ENCODE results near the gene HSPA12B. TPM values are rescaled to one million over a fixed set of nuclear protein-coding genes. Genes with fewer than 3 reads are reported as not detected.

HSPA12B gene
- total RNA-seq, 4 donors from 2014 or later = 7.3 to 19.4 (median 13.1) TPM

DNA sequence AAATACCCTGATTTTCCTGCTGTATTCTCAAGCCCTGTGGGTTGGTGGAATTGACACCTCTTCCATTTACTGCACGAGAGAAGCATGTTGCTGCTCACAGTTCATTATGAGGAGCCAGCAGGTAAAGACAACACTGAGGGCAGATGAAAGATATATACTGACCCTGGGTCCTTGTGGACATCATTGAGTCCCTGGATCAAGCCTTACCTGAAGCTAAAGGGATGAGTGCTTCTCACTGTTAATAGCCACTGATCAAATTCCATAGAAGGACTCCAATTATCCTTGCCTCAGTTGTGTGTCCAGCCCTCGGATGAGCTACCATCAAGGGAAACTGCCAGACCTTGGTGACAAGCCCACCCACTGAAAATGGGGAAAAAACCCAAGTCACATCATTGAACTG lies 12.4 kb upstream of the HSPA12B start:
- no peaks in the 10 kb centered on the region for H3K4me1 ChIP-seq
- intact Hi-C loops (cut with DNase I) = no loop called here
- no peaks in the 10 kb centered on the region for H3K36me3 ChIP-seq
- no peak overlapping the region for H3K27ac ChIP-seq
- H3K4me3 ChIP-seq (replicated peaks in 1 of 3) = no peak overlapping the region
- no peaks in the 10 kb centered on the region for H3K9me3 ChIP-seq
- no peaks in the 10 kb centered on the region for H3K27me3 ChIP-seq
- no peak for DNase-seq
- 70 to 82% methylated on average over 2 of the region's 2 CpGs for WGBS, 2 donors
- no peak for TF ChIP-seq POLR2A (IDR thresholded peaks at IDR 0.05)
- TF ChIP-seq, protein P1, sequence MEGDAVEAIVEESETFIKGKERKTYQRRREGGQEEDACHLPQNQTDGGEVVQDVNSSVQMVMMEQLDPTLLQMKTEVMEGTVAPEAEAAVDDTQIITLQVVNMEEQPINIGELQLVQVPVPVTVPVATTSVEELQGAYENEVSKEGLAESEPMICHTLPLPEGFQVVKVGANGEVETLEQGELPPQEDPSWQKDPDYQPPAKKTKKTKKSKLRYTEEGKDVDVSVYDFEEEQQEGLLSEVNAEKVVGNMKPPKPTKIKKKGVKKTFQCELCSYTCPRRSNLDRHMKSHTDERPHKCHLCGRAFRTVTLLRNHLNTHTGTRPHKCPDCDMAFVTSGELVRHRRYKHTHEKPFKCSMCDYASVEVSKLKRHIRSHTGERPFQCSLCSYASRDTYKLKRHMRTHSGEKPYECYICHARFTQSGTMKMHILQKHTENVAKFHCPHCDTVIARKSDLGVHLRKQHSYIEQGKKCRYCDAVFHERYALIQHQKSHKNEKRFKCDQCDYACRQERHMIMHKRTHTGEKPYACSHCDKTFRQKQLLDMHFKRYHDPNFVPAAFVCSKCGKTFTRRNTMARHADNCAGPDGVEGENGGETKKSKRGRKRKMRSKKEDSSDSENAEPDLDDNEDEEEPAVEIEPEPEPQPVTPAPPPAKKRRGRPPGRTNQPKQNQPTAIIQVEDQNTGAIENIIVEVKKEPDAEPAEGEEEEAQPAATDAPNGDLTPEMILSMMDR (IDR thresholded peaks at IDR 0.05) = no peak

DNA sequence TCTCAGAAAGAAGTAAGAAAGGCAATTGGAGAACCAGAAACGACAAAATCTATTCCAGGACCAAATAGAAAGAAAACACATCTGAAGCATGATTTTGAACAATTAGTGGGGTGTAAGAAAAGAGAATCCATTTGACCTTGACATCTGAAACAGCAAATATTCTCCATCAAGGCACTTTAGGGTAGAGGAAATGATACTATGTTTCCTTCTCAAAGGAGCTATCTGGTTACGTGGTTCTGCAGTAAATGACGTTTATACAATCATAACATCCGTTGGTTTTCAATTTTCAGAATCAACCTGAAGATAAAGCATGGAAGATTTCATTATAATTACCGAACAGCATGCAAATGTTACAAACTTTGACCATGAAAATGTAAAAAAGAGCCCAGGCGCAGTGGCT lies 11.9 kb upstream of the HSPA12B start:
- intact Hi-C loops (cut with DNase I) = no loop called here
- no peaks in the 10 kb centered on the region for H3K4me1 ChIP-seq
- no peaks in the 10 kb centered on the region for H3K27me3 ChIP-seq
- no peaks in the 10 kb centered on the region for H3K9me3 ChIP-seq
- WGBS, 2 donors = 53 to 57% methylated on average over 6 of the region's 6 CpGs
- no peak for TF ChIP-seq POLR2A (IDR thresholded peaks at IDR 0.05)
- TF ChIP-seq, protein P1 (IDR thresholded peaks at IDR 0.05) = no peak
- H3K36me3 ChIP-seq = no peaks in the 10 kb centered on the region
- DNase-seq = no peak
- no peak overlapping the region for H3K27ac ChIP-seq
- no peak overlapping the region for H3K4me3 ChIP-seq (replicated peaks in 1 of 3)

DNA sequence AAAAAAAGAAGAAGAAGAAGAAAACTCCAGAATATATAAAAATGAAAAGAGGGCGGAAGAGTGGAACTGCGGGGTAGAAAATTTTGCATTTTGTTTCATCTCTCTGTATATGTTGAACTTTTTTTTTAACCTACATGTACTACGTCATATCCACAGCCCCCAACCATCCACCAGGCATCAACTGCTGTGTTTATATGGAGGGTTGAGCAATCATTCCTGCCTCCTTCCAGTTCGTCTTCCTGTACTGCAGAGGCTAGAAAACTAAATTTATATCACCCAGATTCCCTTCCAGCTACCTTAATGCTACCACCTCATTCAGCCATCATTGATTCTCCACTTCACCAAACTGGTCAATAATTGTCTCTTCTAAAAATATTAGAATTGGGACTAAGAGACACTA lies 10.6 kb upstream of the HSPA12B start:
- no peaks in the 10 kb centered on the region for H3K36me3 ChIP-seq
- intact Hi-C loops (cut with DNase I) = no loop called here
- H3K27ac ChIP-seq = no peak overlapping the region
- 94 to 95% methylated on average over 4 of the region's 4 CpGs for WGBS, 2 donors
- no peak for DNase-seq
- H3K4me1 ChIP-seq = no peaks in the 10 kb centered on the region
- no peaks in the 10 kb centered on the region for H3K27me3 ChIP-seq
- H3K9me3 ChIP-seq = no peaks in the 10 kb centered on the region
- no peak overlapping the region for H3K4me3 ChIP-seq (replicated peaks in 1 of 3)
- TF ChIP-seq, protein P1 (IDR thresholded peaks at IDR 0.05) = no peak
- no peak for TF ChIP-seq POLR2A (IDR thresholded peaks at IDR 0.05)

DNA sequence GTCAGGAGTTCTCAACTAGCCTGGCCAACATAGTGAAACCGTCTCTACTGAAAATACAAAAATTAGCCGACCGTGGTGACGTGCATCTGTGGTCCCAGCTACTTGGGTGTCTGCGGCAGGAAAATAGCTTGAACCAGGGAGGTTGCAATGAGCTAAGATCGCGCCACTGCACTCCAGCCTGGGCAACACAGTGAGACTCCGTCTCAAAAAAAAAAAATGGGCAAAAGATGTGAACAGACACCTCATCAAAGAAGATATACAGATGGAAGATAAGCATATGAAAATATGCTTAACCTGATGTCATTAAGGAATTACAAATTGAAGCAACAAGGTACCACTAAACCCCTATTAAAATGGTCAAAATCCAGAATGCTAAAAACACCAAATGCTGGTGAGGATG lies 9.2 kb upstream of the HSPA12B start:
- no peak for TF ChIP-seq POLR2A (IDR thresholded peaks at IDR 0.05)
- TF ChIP-seq, protein P1 (IDR thresholded peaks at IDR 0.05) = no peak
- WGBS, 2 donors = 78 to 83% methylated on average over 8 of the region's 8 CpGs
- no peak for DNase-seq
- H3K36me3 ChIP-seq = no peaks in the 10 kb centered on the region
- intact Hi-C loops (cut with DNase I) = no loop called here
- no peaks in the 10 kb centered on the region for H3K27me3 ChIP-seq
- H3K4me1 ChIP-seq = peaks cover 0 to under 1% of the 10 kb centered on the region in 2 donors
- H3K4me3 ChIP-seq (replicated peaks in 1 of 3) = no peak overlapping the region
- H3K9me3 ChIP-seq = no peaks in the 10 kb centered on the region
- no peak overlapping the region for H3K27ac ChIP-seq

DNA sequence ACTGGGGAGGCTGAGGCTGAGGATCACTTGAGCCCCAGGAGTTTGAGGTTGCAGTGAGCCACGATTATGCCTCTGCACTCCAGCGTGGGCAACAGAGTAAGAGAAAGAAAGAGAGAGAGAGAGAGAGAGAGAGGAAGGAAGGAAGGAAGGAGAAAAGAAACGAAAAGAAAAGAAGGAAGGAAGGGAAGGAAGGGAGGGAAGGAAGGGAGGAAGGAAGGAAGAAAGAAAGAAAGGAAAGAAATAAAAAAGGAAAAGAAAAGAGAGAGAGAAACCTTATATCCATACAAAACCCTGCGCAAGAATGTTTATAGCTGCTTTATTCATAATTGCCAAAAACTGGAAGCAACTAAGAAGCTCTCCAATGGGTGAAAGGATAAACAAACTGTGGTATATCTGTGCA lies 8.1 kb upstream of the HSPA12B start:
- H3K4me1 ChIP-seq = peaks cover 0 to 8% of the 10 kb centered on the region in 2 donors
- 75 to 77% methylated on average over 4 of the region's 4 CpGs for WGBS, 2 donors
- no peak for DNase-seq
- no peak overlapping the region for H3K4me3 ChIP-seq (replicated peaks in 1 of 3)
- intact Hi-C loops (cut with DNase I) = no loop called here
- H3K36me3 ChIP-seq = no peaks in the 10 kb centered on the region
- no peak for TF ChIP-seq POLR2A (IDR thresholded peaks at IDR 0.05)
- TF ChIP-seq, protein P1 (IDR thresholded peaks at IDR 0.05) = no peak
- no peak overlapping the region for H3K27ac ChIP-seq
- no peaks in the 10 kb centered on the region for H3K27me3 ChIP-seq
- no peaks in the 10 kb centered on the region for H3K9me3 ChIP-seq

Data from thyroid gland (tissue), 4 donors.